ENCODE data around the gene MAP4K1.

The MAP4K1 gene

DNA sequence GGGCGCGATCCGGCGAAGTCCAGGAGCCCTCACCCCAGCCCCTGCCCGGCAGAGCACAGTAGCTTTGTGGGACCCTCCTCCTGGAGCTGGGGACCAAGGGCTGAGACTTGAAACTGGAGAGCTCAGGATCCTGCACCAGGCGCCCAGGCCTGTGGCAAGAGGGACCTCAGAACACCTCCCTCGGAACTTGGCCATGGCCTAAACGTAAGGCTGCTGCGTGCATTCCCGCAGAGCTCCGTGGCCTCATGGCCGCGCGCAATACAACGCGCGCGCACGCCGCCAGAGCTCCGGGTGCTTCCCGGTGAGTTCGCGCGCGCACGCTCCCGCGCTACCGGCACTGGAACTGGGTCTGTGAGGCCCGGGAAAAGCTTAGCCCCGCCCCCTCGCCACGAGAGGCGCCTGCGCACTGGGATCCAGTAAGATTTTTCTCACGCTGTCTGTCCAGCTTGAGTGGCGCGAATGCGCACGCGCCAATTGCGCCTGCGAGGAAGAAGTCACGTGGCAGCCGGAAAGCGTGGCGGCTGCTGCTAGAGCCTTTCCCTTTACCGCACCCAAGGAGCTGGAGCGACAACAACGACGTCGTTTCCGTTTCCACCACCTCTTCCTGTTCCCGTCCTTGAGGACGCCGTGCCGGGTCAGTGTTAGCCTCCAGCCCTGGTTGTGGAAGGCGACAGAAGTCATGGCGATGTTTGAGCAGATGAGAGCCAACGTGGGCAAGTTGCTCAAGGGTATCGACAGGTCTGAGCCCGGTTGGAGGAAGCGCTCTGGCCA, 1.0 kb upstream of the MAP4K1 start, which contains the start of gene EIF3K (continued):
- TF ChIP-seq, protein P1, sequence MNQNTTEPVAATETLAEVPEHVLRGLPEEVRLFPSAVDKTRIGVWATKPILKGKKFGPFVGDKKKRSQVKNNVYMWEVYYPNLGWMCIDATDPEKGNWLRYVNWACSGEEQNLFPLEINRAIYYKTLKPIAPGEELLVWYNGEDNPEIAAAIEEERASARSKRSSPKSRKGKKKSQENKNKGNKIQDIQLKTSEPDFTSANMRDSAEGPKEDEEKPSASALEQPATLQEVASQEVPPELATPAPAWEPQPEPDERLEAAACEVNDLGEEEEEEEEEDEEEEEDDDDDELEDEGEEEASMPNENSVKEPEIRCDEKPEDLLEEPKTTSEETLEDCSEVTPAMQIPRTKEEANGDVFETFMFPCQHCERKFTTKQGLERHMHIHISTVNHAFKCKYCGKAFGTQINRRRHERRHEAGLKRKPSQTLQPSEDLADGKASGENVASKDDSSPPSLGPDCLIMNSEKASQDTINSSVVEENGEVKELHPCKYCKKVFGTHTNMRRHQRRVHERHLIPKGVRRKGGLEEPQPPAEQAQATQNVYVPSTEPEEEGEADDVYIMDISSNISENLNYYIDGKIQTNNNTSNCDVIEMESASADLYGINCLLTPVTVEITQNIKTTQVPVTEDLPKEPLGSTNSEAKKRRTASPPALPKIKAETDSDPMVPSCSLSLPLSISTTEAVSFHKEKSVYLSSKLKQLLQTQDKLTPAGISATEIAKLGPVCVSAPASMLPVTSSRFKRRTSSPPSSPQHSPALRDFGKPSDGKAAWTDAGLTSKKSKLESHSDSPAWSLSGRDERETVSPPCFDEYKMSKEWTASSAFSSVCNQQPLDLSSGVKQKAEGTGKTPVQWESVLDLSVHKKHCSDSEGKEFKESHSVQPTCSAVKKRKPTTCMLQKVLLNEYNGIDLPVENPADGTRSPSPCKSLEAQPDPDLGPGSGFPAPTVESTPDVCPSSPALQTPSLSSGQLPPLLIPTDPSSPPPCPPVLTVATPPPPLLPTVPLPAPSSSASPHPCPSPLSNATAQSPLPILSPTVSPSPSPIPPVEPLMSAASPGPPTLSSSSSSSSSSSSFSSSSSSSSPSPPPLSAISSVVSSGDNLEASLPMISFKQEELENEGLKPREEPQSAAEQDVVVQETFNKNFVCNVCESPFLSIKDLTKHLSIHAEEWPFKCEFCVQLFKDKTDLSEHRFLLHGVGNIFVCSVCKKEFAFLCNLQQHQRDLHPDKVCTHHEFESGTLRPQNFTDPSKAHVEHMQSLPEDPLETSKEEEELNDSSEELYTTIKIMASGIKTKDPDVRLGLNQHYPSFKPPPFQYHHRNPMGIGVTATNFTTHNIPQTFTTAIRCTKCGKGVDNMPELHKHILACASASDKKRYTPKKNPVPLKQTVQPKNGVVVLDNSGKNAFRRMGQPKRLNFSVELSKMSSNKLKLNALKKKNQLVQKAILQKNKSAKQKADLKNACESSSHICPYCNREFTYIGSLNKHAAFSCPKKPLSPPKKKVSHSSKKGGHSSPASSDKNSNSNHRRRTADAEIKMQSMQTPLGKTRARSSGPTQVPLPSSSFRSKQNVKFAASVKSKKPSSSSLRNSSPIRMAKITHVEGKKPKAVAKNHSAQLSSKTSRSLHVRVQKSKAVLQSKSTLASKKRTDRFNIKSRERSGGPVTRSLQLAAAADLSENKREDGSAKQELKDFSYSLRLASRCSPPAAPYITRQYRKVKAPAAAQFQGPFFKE (tag by site-specific recombination; IDR thresholded peaks at IDR 0.05; ENCODE audit: borderline replicate concordance) = no peak
- TF ChIP-seq ZNF274 (IDR thresholded peaks at IDR 0.05; ENCODE audit: low read length) (no peak), ZNF274 (tag by site-specific recombination; IDR thresholded peaks at IDR 0.05; ENCODE audit: borderline replicate concordance) (no peak), ZNF140 (tag by site-specific recombination; IDR thresholded peaks at IDR 0.05) (no peak), SP3 (tag by site-specific recombination; IDR thresholded peaks at IDR 0.05) (peak; percentile 84), ZNF677 (tag by site-specific recombination; IDR thresholded peaks at IDR 0.05) (no peak), GLI2 (tag by site-specific recombination; IDR thresholded peaks at IDR 0.05; ENCODE audit: borderline replicate concordance, low read depth) (no peak), ZNF132 (tag by site-specific recombination; IDR thresholded peaks at IDR 0.05; ENCODE audit: borderline replicate concordance) (no peak), FEZF1 (tag by site-specific recombination; IDR thresholded peaks at IDR 0.05) (no peak), RBAK (tag by site-specific recombination; IDR thresholded peaks at IDR 0.05) (no peak), ZBTB1 (tag by site-specific recombination; IDR thresholded peaks at IDR 0.05) (0 out of 2 replicates have a peak, but pooled peaks have one; percentile 18), ZNF416 (tag by site-specific recombination; IDR thresholded peaks at IDR 0.05) (no peak), ZNF311 (tag by site-specific recombination; IDR thresholded peaks at IDR 0.05; ENCODE audit: borderline replicate concordance) (no peak), ZNF510 (tag by site-specific recombination; IDR thresholded peaks at IDR 0.05; ENCODE audit: insufficient replicate concordance) (no peak), GFI1B (tag by site-specific recombination; IDR thresholded peaks at IDR 0.05) (no peak), HOXC10 (CRISPR knock-in tag; IDR thresholded peaks at IDR 0.05) (no peak), ZSCAN23 (tag by site-specific recombination; IDR thresholded peaks at IDR 0.05) (no peak), ZNF184 (tag by site-specific recombination; IDR thresholded peaks at IDR 0.05) (no peak), GLIS1 (tag by site-specific recombination; IDR thresholded peaks at IDR 0.05) (0 out of 2 replicates have a peak, but pooled peaks have one; percentile 1), ZNF266 (tag by site-specific recombination; IDR thresholded peaks at IDR 0.05; ENCODE audit: low read depth) (no peak), BCL11A (tag by site-specific recombination; IDR thresholded peaks at IDR 0.05; ENCODE audit: low read depth) (no peak), ZNF664 (tag by site-specific recombination; IDR thresholded peaks at IDR 0.05) (no peak), ZNF76 (tag by site-specific recombination; IDR thresholded peaks at IDR 0.05; ENCODE audit: borderline replicate concordance, low read depth) (no peak; the same call in 1 of the 2 replicates), YY2 (tag by site-specific recombination; IDR thresholded peaks at IDR 0.05) (peak; percentile 76), ZXDB (tag by site-specific recombination; IDR thresholded peaks at IDR 0.05) (peak; percentile 87)
- TF ChIP-seq, protein P2, sequence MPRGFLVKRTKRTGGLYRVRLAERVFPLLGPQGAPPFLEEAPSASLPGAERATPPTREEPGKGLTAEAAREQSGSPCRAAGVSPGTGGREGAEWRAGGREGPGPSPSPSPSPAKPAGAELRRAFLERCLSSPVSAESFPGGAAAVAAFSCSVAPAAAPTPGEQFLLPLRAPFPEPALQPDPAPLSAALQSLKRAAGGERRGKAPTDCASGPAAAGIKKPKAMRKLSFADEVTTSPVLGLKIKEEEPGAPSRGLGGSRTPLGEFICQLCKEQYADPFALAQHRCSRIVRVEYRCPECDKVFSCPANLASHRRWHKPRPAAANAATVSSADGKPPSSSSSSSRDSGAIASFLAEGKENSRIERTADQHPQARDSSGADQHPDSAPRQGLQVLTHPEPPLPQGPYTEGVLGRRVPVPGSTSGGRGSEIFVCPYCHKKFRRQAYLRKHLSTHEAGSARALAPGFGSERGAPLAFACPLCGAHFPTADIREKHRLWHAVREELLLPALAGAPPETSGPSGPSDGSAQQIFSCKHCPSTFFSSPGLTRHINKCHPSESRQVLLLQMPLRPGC (tag by site-specific recombination; IDR thresholded peaks at IDR 0.05) = peak; percentile 71
- TF ChIP-seq, protein P3, sequence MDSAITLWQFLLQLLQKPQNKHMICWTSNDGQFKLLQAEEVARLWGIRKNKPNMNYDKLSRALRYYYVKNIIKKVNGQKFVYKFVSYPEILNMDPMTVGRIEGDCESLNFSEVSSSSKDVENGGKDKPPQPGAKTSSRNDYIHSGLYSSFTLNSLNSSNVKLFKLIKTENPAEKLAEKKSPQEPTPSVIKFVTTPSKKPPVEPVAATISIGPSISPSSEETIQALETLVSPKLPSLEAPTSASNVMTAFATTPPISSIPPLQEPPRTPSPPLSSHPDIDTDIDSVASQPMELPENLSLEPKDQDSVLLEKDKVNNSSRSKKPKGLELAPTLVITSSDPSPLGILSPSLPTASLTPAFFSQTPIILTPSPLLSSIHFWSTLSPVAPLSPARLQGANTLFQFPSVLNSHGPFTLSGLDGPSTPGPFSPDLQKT (IDR thresholded peaks at IDR 0.05; ENCODE audit: borderline replicate concordance, low read depth, low read length) = no peak
- TF ChIP-seq, protein P4, sequence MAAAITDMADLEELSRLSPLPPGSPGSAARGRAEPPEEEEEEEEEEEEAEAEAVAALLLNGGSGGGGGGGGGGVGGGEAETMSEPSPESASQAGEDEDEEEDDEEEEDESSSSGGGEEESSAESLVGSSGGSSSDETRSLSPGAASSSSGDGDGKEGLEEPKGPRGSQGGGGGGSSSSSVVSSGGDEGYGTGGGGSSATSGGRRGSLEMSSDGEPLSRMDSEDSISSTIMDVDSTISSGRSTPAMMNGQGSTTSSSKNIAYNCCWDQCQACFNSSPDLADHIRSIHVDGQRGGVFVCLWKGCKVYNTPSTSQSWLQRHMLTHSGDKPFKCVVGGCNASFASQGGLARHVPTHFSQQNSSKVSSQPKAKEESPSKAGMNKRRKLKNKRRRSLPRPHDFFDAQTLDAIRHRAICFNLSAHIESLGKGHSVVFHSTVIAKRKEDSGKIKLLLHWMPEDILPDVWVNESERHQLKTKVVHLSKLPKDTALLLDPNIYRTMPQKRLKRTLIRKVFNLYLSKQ (tag by site-specific recombination; IDR thresholded peaks at IDR 0.05; ENCODE audit: borderline replicate concordance) = no peak
- TF ChIP-seq, protein P5, sequence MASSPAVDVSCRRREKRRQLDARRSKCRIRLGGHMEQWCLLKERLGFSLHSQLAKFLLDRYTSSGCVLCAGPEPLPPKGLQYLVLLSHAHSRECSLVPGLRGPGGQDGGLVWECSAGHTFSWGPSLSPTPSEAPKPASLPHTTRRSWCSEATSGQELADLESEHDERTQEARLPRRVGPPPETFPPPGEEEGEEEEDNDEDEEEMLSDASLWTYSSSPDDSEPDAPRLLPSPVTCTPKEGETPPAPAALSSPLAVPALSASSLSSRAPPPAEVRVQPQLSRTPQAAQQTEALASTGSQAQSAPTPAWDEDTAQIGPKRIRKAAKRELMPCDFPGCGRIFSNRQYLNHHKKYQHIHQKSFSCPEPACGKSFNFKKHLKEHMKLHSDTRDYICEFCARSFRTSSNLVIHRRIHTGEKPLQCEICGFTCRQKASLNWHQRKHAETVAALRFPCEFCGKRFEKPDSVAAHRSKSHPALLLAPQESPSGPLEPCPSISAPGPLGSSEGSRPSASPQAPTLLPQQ (tag by site-specific recombination; IDR thresholded peaks at IDR 0.05) = peak; percentile 58
